K562 (cell line): ENCODE results near the gene OOSP3. TPM values are rescaled to one million over a fixed set of nuclear protein-coding genes. Genes with fewer than 3 reads are reported as not detected.

ENCODE experiments used
- ARID4B ChIP-seq: sonication (generic); formaldehyde crosslinking; IDR thresholded peaks from 2 replicates; pipeline ENCODE4 v1.8.0; 2022; ENCODE audit warnings: mild to moderate bottlenecking, missing genetic modification reagents
- ATF3 ChIP-seq, 2 experiments: fragments of 450-650 bp in 1 of 2; sonication (generic) in 1 of 2; formaldehyde crosslinking in 1 of 2; IDR thresholded peaks in 1 of 2; conservative IDR thresholded peaks in 1 of 2; 2 replicates each; pipeline versions ENCODE4 v1.6.1 to v1.8.1; 2016 to 2023; ENCODE audit warnings: mild to moderate bottlenecking in 2 of 2, moderate library complexity in 2 of 2, inconsistent platforms in 1 of 2, missing genetic modification reagents in 1 of 2
- ATF7 ChIP-seq: fragments of 450-650 bp; IDR thresholded peaks from 2 replicates; pipeline ENCODE4 v1.7.1; 2014; ENCODE audit warnings: mild to moderate bottlenecking, moderate library complexity
- CBFB ChIP-seq: sonication (generic); formaldehyde crosslinking; IDR thresholded peaks from 2 replicates; pipeline ENCODE4 v1.4.0; 2020; ENCODE audit warnings: mild to moderate bottlenecking, missing genetic modification reagents
- CEBPB ChIP-seq: fragments of 450-650 bp; IDR thresholded peaks from 2 replicates; pipeline ENCODE4 v1.6.1; 2016; ENCODE audit warnings: missing genetic modification characterization, missing compliant biosample characterization
- ESRRA ChIP-seq: fragments of 450-650 bp; IDR thresholded peaks from 2 replicates; pipeline ENCODE4 v1.6.1; 2014; ENCODE audit warnings: low read depth, mild to moderate bottlenecking, moderate library complexity, borderline replicate concordance
- FOXA1 ChIP-seq: fragments of 450-650 bp; IDR thresholded peaks from 2 replicates; pipeline ENCODE4 v1.6.1; 2016; ENCODE audit warnings: mild to moderate bottlenecking, borderline replicate concordance
- GABPA ChIP-seq: fragments of 200-800 bp; sonication (Bioruptor generic); conservative IDR thresholded peaks from 2 replicates; pipeline ENCODE4 v1.6.1; 2016; ENCODE audit warnings: low read depth, missing genetic modification characterization, missing compliant biosample characterization
- NFRKB ChIP-seq: fragments of 450-650 bp; IDR thresholded peaks from 2 replicates; pipeline ENCODE4 v1.6.1; 2016; ENCODE audit warnings: low read depth
- NKRF ChIP-seq: fragments of 450-650 bp; IDR thresholded peaks from 2 replicates; pipeline ENCODE4 v1.6.1; 2016; ENCODE audit warnings: borderline replicate concordance
- RBFOX2 ChIP-seq: fragments of 200-400 bp; formaldehyde crosslinking; IDR thresholded peaks from 2 replicates; pipeline ENCODE4 v1.6.1; 2017; ENCODE audit warnings: low read depth, mild to moderate bottlenecking, low read length, moderate library complexity
- TCF15 ChIP-seq: fragments of 250-450 bp; sonication (Bioruptor Pico); IDR thresholded peaks from 2 replicates; pipeline ENCODE4 v1.8.0; 2022; ENCODE audit warnings: moderate library complexity, mild to moderate bottlenecking, inconsistent platforms
- UBTF ChIP-seq, 2 experiments: IDR thresholded peaks; 2 replicates each; pipeline ENCODE4 v1.6.1; 2012; ENCODE audit warnings: improper control_type of control experiment in 2 of 2, low read depth in 2 of 2, low read length in 2 of 2, borderline replicate concordance in 1 of 2
- ZBTB5 ChIP-seq: fragments of 450-650 bp; IDR thresholded peaks from 2 replicates; pipeline ENCODE4 v1.6.1; 2017; ENCODE audit warnings: antibody characterized with exemption
- polyA plus RNA-seq, 8 experiments: library from polyadenylated mRNA; depleted of rRNA in 4 of 8; stranded (reverse) in 5 of 8; unstranded in 3 of 8; fragments of >200 nt; fragmentation: Nextera tagmentation in 2 of 8; fragmentation: Illumina TruSeq in 1 of 8; extraction: Ambion mirVana in 2 of 8; extraction: Trizol in 1 of 8; gene quantifications; 2 replicates each; pipeline versions ENCODE4 v1.2.1 to v1.2.3, GENCODE V29; 2011 to 2014; ENCODE audit warnings: inconsistent platforms in 1 of 8, missing spikeins in 1 of 8
- total RNA-seq, 7 experiments: library from RNA; depleted of rRNA in 6 of 7; stranded (reverse); fragments of >200 nt in 6 of 7; fragmentation: Illumina TruSeq in 2 of 7; extraction: Trizol in 2 of 7; gene quantifications; 2 replicates each; pipeline versions ENCODE4 v1.2.1 to v1.2.3, GENCODE V29; 2011 to 2021; ENCODE audit warnings: low replicate concordance in 1 of 7

OOSP3 gene
- total and polyA plus RNA-seq, 9 of the 15 experiments (the other 6 are each of a cell fraction or from before 2014, with no cell fraction given), result 0.09 to 0.32 (median 0.15) TPM; not detected in 6

GRCh38 chr11:59866397-59866796 is 12.2 kb upstream of the OOSP3 start, which contains the start of gene TCN1 (continued):
- TF ChIP-seq UBTF (IDR thresholded peaks at IDR 0.05; ENCODE audit: borderline replicate concordance in 1 of 2, low read depth in 2 of 2, low read length in 2 of 2) (no peak), NKRF (no peak), CBFB (CRISPR knock-in tag) (no peak), TCF15 (CRISPR knock-in tag) (no peak), ATF7 (peak; percentile 57; the same call in 1 of the 2 replicates), ESRRA (peak; percentile 48; the same call in 1 of the 2 replicates), ATF3 (IDR thresholded peaks at IDR 0.05) (peak; percentile 57), ATF3 (CRISPR knock-in tag; conservative IDR thresholded peaks at IDR 0.05) (no peak), NFRKB (no peak), GABPA (tag) (0 out of 2 replicates have a peak, but pooled peaks have one; percentile 35), RBFOX2 (no peak), CEBPB (tag) (peak; percentile 99), ZBTB5 (no peak), FOXA1 (no peak), ARID4B (CRISPR knock-in tag) (no peak)
